ENCODE data around the gene WDR33.

Gene WDR33

GRCh38 chr2:127715778-127716449, 95.1 kb downstream of the WDR33 start:
- no peak for DNase-seq

- no peak for DNase-seq
Measured at GRCh38 chr2:127713562-127713961, 97.4 kb downstream of the WDR33 start.

- DNase-seq, result no peak
Measured at GRCh38 chr2:127712999-127713398, 98.0 kb downstream of the WDR33 start.

- no peak for DNase-seq
Measured at GRCh38 chr2:127709336-127709735, 101.6 kb downstream of the WDR33 start.

- DNase-seq, result no peak
Measured at GRCh38 chr2:127707890-127708648, 102.9 kb downstream of the WDR33 start.

GRCh38 chr2:127706215-127706990, 104.6 kb downstream of the WDR33 start:
- DNase-seq, result no peak

- no peak for DNase-seq
Measured at GRCh38 chr2:127705391-127706065, 105.4 kb downstream of the WDR33 start.

GRCh38 chr2:127704641-127705390, 106.2 kb downstream of the WDR33 start:
- DNase-seq, result no peak

GRCh38 chr2:127703282-127703681, 107.7 kb downstream of the WDR33 start:
- DNase-seq, result no peak

- DNase-seq, result peak in 1 of 2 experiments; percentile 45
Measured at GRCh38 chr2:127702395-127703009, 108.5 kb downstream of the WDR33 start.

- DNase-seq, result peak; percentile 58 to 60
Measured at GRCh38 chr2:127701651-127702394, 109.1 kb downstream of the WDR33 start.

GRCh38 chr2:127701193-127701650, 109.7 kb downstream of the WDR33 start, which contains the start of gene SFT2D3:
SFT2D3 (plus strand) TSS chr2:127701497; CDS start chr2:127701529, 32 bp downstream.
- DNase-seq, result peak; percentile 69 to 92

- peak; percentile 87 to 89 for DNase-seq
Measured at GRCh38 chr2:127700527-127701192, 110.3 kb downstream of the WDR33 start.

- DNase-seq, result no peak
Measured at GRCh38 chr2:127698553-127699355, 112.2 kb downstream of the WDR33 start.

- DNase-seq, result no peak
Measured at GRCh38 chr2:127697482-127698180, 113.3 kb downstream of the WDR33 start.

GRCh38 chr2:127695491-127696472, 115.2 kb downstream of the WDR33 start:
- no peak for DNase-seq

GRCh38 chr2:127694986-127695385, 116.0 kb downstream of the WDR33 start:
- DNase-seq, result no peak

Data from SW 1271 (cell line).